Activated CD8-positive, alpha-beta memory T cell treated with anti-CD3 and anti-CD28 coated beads, Interleukin-2, amount 50 U/mL, for 24 hours (primary cell): ENCODE measurements around the gene CACFD1.

ENCODE experiments used
- DNase-seq: peaks from one replicate; pipeline ENCODE4 v3.0.0-alpha.2; 2020; ENCODE audit errors: extremely low read depth

CACFD1 gene

DNA sequence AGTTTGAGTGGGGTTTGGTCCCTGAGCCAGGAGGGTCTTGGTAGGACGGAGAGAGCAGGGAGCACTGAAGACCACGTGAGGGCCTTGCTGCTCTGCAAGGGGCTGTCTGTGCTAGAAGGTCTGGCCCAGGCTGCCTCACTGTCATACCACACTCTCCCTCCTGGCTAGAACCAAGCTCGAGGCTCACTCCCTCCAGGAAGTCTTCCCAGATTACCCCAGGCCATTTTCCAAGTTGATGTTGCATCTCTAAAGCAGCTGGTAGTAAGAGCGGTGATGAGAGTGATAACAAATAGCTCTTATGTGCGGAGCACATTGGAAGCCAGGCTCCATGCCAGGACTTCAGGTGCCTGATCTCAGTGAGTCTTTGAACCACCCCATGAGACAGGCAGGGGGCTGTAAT, 58.4 kb downstream of the CACFD1 start:
- no peak for DNase-seq

DNA sequence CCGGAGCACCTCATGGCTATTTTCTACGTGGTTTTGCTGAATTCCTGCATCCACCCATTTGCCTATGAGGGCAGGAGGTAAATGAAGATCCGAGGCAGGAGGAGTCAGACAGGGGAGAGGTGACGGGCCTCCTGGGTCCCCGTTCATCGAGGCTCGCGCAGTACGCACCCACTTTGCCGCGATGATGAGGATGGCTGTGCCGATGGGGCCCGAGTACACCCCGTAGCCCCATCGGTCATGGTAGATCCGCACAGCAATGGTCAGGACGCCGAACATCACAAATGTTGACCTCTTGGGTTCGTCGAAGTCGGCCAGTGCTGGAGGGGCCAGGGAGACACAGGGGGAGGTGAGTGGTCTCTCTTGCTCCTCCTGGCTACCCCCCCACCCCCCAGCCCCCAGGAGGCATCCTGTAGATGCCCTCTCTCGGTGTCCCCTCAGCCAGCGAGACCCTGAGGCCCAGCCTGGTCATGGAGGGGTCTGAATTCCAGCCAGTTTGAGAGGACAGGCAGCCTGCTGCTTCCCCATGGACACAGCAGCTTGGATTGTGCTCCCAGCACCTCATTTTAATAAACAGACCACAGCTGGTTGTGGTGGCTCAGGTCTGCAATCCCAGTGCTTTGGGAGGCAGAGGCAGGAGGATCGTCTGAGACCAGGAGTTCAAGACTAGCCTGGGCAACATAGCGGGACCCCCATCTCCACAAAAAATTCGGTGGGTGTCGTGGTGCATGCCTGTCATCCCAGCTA, 59.1 kb downstream of the CACFD1 start:
- DNase-seq: no peak

DNA sequence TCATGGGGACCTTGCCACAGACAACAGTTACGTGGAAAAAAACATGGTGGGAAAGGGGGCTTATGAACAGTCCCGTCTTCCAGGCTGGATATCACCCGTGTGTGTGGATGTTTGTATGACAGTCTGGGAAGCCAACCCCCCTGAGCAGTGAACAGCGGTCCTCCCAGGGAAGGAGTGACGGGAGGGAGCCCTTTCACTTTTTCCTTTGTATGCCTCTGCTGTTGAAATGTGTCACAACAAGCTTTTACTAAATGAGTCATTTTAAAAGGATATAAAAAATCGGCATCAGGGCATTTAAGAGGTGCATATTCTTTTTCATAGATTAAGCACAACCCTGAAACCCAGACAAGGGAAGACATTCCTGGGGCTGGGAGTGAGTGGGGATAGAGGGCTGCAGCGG, 59.9 kb downstream of the CACFD1 start:
- no peak for DNase-seq

DNA sequence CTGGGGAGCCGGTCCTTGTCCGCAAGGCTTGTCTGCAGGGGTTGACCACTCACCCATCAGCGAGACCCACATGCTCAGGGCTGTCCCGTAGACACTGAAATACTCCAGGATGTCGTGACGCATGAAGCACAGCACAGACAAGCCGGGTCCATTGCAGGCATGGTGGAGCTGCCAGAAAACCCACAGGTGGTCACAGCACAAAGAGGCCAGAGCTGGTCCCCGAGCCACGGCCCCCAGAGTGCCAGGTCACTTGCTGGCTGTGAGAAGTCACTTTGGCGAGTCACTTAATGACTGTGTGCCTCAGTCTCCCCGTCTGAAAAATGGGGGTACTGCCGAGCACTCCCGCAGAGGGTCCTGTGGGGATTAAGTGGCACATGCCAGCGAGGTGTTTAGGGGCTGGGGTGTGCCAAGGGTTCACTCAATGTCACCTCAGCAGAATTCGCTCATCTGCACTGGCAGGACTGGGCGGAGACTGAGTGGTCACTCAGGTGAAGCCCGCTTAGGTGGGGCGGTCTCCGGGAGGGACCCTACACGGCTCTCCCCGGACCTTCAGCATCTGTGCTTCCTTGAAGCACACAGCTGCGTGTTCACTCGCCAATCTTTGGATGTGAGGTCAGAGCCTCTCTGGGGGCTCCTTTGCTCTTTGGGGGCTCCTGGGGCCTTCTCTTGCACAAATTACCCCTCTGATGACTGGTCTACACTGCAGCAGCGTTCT, 60.5 kb downstream of the CACFD1 start:
- no peak for DNase-seq
